GM12891 (cell line): ENCODE measurements around the gene GP1BB.

Experiments used
- POLR2A ChIP-seq: IDR thresholded peaks from 2 replicates; pipeline ENCODE4 v1.6.1; 2011; ENCODE audit warnings: low read depth, low read length, control low read depth
- POLR2AphosphoS5 ChIP-seq: IDR thresholded peaks from 2 replicates; pipeline ENCODE4 v1.6.1; 2011; ENCODE audit warnings: low read depth, low read length, control low read depth
- SPI1 ChIP-seq: IDR thresholded peaks from 2 replicates; pipeline ENCODE4 v1.6.1; 2011; ENCODE audit warnings: low read depth, low read length, control low read depth
- TAF1 ChIP-seq: IDR thresholded peaks from 2 replicates; pipeline ENCODE4 v1.6.1; 2011; ENCODE audit warnings: low read depth, low read length, control low read depth

DNA sequence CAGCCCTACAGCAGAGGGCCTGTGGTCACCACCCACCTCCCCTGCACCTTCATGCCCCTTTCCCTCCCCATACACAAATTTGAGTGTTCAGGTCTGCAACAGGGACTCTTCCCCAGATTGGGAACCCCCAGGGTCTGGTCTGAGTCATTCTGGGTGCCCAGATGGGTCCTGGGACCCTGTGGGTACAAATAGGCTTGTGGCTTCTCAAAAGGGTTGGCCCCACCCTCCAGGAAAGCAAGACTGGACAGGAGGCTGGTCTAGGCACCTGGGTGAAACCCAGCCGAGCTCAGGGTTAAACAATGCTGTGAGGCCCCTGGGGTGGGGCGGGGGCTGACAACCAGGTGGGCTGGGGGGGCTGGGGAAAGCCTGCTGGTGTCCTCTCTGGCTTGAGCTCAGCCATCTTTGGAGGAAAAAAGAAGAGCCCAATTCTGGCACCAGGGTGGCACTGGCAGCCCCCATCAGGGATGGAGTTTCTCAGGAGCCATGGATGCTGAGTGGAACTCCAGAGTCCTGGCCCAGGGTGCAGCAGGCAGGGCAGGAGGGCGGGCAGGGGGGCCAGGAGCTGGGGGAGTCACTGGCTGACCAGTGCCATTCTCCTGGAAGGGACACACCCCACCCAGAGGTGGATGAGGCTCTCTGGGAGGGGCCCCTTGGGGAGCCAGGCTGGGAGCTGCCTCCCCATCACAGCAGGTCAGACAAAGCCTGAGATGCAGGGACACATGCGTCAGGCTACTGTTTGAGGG is 8.0 kb upstream of the GP1BB start:
- TF ChIP-seq POLR2A (no peak), POLR2AphosphoS5 (no peak), SPI1 (no peak), TAF1 (no peak)
